Parathyroid adenoma (tissue), 2 donors: ENCODE results near the gene MAN2B2.
A peak's percentile ranks its signal among the peaks of the same experiment; 100 is the strongest.

Experiments
- H2AFZ ChIP-seq: fragments of 300-600 bp; sonication (generic); one replicate; pipeline ENCODE4 v1.7.0; 2017; ENCODE audit warnings: antibody characterized with exemption, mild to moderate bottlenecking
- H3K27ac ChIP-seq: fragments of 300-600 bp; sonication (generic); one replicate; pipeline ENCODE4 v1.7.0; 2017
- H3K27me3 ChIP-seq: fragments of 300-600 bp; sonication (generic); one replicate; pipeline ENCODE4 v1.7.0; 2017; ENCODE audit warnings: low read length; ENCODE audit not compliant: control insufficient read depth, insufficient read depth
- H3K36me3 ChIP-seq: fragments of 300-600 bp; sonication (generic); one replicate; pipeline ENCODE4 v1.7.0; 2017; ENCODE audit warnings: low read length; ENCODE audit not compliant: control insufficient read depth, insufficient read depth
- H3K4me1 ChIP-seq: fragments of 300-600 bp; sonication (generic); one replicate; pipeline ENCODE4 v1.7.0; 2017; ENCODE audit warnings: control low read depth
- H3K4me2 ChIP-seq: fragments of 300-600 bp; sonication (generic); one replicate; pipeline ENCODE4 v1.7.0; 2017; ENCODE audit warnings: low read length
- H3K4me3 ChIP-seq: fragments of 300-600 bp; sonication (generic); one replicate; pipeline ENCODE4 v1.7.0; 2017; ENCODE audit warnings: low read depth, low read length
- H3K79me2 ChIP-seq: fragments of 300-600 bp; sonication (generic); one replicate; pipeline ENCODE4 v1.7.0; 2017; ENCODE audit warnings: control low read depth
- H3K9ac ChIP-seq: fragments of 300-600 bp; sonication (generic); one replicate; pipeline ENCODE4 v1.7.0; 2017; ENCODE audit warnings: mild to moderate bottlenecking
- H3K9me3 ChIP-seq: fragments of 300-600 bp; sonication (generic); one replicate; pipeline ENCODE4 v1.7.0; 2017; ENCODE audit warnings: low read length; ENCODE audit not compliant: control insufficient read depth
- TF ChIP-seq, protein P1 (sequence below): fragments of 300-600 bp; sonication (generic); IDR thresholded peaks from one replicate; pipeline ENCODE4 v1.7.0; 2017; ENCODE audit warnings: antibody characterized with exemption, mild to moderate bottlenecking
- donor health status: primary hyperparathyroidism.

The MAN2B2 gene

DNA sequence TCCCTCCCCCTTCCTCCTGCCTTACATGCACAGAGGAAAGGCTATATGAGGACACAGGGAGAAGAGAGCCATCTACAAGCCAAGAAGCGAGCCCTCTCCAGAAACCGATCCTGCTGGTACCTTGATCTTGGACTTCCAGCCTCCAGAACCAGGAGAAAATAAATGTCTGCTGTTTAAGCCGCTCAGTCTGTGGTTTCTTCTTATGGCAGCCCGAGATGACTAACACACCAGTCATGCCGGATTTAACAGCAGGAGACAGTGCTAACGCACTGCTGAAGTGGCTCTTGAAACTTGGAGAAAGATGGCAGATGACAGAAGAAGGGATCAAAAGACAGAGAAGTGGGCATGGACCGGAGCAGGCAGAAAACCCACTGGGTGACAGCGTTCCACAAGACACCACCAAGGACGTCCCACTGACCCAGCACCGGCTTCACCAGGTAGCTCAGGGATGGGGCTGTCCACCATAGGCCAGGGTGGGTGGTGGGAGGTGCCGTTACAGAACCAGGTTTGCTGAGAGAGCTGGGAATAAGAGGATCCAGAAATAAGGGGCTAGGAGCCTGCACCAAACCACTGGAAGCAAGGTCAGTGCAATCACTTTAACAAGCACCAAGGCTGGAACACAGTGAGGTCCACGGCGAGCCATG lies 6.2 kb upstream of the MAN2B2 start:
- no peak overlapping the region for H2AFZ ChIP-seq
- no peaks in the 10 kb centered on the region for H3K36me3 ChIP-seq
- H3K27ac ChIP-seq, result no peak overlapping the region
- no peak overlapping the region for H3K4me2 ChIP-seq
- no peaks in the 10 kb centered on the region for H3K27me3 ChIP-seq
- no peaks in the 10 kb centered on the region for H3K4me1 ChIP-seq
- H3K79me2 ChIP-seq, result no peaks in the 10 kb centered on the region
- no peak overlapping the region for H3K4me3 ChIP-seq
- H3K9ac ChIP-seq, result no peak overlapping the region
- H3K9me3 ChIP-seq, result no peaks in the 10 kb centered on the region
- TF ChIP-seq, protein P1, sequence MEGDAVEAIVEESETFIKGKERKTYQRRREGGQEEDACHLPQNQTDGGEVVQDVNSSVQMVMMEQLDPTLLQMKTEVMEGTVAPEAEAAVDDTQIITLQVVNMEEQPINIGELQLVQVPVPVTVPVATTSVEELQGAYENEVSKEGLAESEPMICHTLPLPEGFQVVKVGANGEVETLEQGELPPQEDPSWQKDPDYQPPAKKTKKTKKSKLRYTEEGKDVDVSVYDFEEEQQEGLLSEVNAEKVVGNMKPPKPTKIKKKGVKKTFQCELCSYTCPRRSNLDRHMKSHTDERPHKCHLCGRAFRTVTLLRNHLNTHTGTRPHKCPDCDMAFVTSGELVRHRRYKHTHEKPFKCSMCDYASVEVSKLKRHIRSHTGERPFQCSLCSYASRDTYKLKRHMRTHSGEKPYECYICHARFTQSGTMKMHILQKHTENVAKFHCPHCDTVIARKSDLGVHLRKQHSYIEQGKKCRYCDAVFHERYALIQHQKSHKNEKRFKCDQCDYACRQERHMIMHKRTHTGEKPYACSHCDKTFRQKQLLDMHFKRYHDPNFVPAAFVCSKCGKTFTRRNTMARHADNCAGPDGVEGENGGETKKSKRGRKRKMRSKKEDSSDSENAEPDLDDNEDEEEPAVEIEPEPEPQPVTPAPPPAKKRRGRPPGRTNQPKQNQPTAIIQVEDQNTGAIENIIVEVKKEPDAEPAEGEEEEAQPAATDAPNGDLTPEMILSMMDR, result no peak

DNA sequence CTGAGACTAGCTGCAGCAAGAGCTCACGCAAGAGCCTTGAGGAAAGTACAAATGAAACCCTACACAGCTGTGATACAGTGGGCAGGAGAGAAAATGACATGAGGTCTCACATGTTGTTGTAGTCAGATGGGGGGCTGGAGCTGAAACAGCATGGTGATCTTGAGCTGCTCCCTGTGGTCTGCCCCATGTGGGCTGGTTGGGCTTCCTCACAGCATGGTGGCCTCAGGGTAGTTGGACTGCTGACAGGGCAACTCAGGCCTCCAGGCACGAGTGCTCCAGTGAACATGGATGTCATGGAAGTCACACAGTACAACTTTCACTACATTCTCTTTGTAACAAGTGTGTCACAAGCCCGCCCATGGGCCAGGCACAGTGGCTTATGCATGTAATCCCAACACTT lies 3.4 kb upstream of the MAN2B2 start:
- no peak overlapping the region for H3K27ac ChIP-seq
- no peaks in the 10 kb centered on the region for H3K36me3 ChIP-seq
- H3K4me2 ChIP-seq, result no peak overlapping the region
- no peak overlapping the region for H2AFZ ChIP-seq
- peaks cover 2% of the 10 kb centered on the region for H3K4me1 ChIP-seq
- H3K27me3 ChIP-seq, result no peaks in the 10 kb centered on the region
- H3K9me3 ChIP-seq, result no peaks in the 10 kb centered on the region
- TF ChIP-seq, protein P1, result no peak
- no peak overlapping the region for H3K4me3 ChIP-seq
- no peaks in the 10 kb centered on the region for H3K79me2 ChIP-seq
- no peak overlapping the region for H3K9ac ChIP-seq

- Histone ChIP-seq H3K27ac (no peak overlapping the region), H3K4me3 (no peak overlapping the region), H3K79me2 (no peaks in the 10 kb centered on the region), H3K9ac (no peak overlapping the region), H3K9me3 (no peaks in the 10 kb centered on the region), H3K4me2 (no peak overlapping the region), H3K4me1 (peaks cover 2% of the 10 kb centered on the region), H3K36me3 (no peaks in the 10 kb centered on the region), H3K27me3 (no peaks in the 10 kb centered on the region), H2AFZ (no peak overlapping the region)
- TF ChIP-seq, protein P1, result no peak
These were observed 1.4 kb upstream of the MAN2B2 start for GRCh38 chr4:6573551-6573950.

- TF ChIP-seq, protein P1, result no peak
- Histone ChIP-seq H3K4me2 (peak overlapping the region; percentile 80), H3K9me3 (no peaks in the 10 kb centered on the region), H3K4me1 (peaks cover 2% of the 10 kb centered on the region), H3K9ac (no peak overlapping the region), H3K36me3 (no peaks in the 10 kb centered on the region), H2AFZ (peak overlapping the region; percentile 87), H3K4me3 (peak overlapping the region; percentile 52), H3K27ac (no peak overlapping the region), H3K27me3 (no peaks in the 10 kb centered on the region), H3K79me2 (no peaks in the 10 kb centered on the region)
These were observed 823 bp upstream of the MAN2B2 start for GRCh38 chr4:6573986-6574746.
